HEK293 (cell line): ENCODE data around the gene ZNHIT1.

Experiments used
- GFI1B ChIP-seq: fragments of 450-650 bp; formaldehyde crosslinking; IDR thresholded peaks from 2 replicates; pipeline ENCODE4 v1.5.1; 2016; ENCODE audit warnings: missing biosample characterization, missing genetic modification characterization
- GLI4 ChIP-seq: fragments of 450-650 bp; formaldehyde crosslinking; IDR thresholded peaks from 2 replicates; pipeline ENCODE4 v1.5.1; 2016; ENCODE audit warnings: missing biosample characterization, missing genetic modification characterization
- HOXD13 ChIP-seq: sonication (generic); formaldehyde crosslinking; IDR thresholded peaks from 2 replicates; pipeline ENCODE4 v1.8.0; 2022; ENCODE audit warnings: missing genetic modification reagents, borderline replicate concordance
- KLF1 ChIP-seq: fragments of 450-650 bp; formaldehyde crosslinking; IDR thresholded peaks from 2 replicates; pipeline ENCODE4 v1.5.1; 2016; ENCODE audit warnings: missing biosample characterization, missing genetic modification characterization
- MEIS1 ChIP-seq: sonication (generic); formaldehyde crosslinking; IDR thresholded peaks from 2 replicates; pipeline ENCODE4 v1.8.1; 2022; ENCODE audit warnings: missing genetic modification reagents, mild to moderate bottlenecking, borderline replicate concordance
- RBAK ChIP-seq: fragments of 450-650 bp; formaldehyde crosslinking; IDR thresholded peaks from 2 replicates; pipeline ENCODE4 v1.5.1; 2016; ENCODE audit warnings: missing biosample characterization, missing genetic modification characterization
- SP2 ChIP-seq: fragments of 450-650 bp; formaldehyde crosslinking; IDR thresholded peaks from 2 replicates; pipeline ENCODE4 v1.5.1; 2016; ENCODE audit warnings: missing biosample characterization, missing genetic modification characterization
- ZBTB7A ChIP-seq: fragments of 450-650 bp; formaldehyde crosslinking; IDR thresholded peaks from 2 replicates; pipeline ENCODE4 v1.5.1; 2016; ENCODE audit warnings: low read depth, missing biosample characterization, missing genetic modification characterization
- ZFP37 ChIP-seq: fragments of 450-650 bp; formaldehyde crosslinking; IDR thresholded peaks from 2 replicates; pipeline ENCODE4 v1.5.1; 2016; ENCODE audit warnings: missing biosample characterization, missing genetic modification characterization
- ZFP69B ChIP-seq: fragments of 450-650 bp; formaldehyde crosslinking; IDR thresholded peaks from 2 replicates; pipeline ENCODE4 v1.5.1; 2016; ENCODE audit warnings: missing biosample characterization, missing genetic modification characterization
- ZNF157 ChIP-seq: fragments of 450-650 bp; formaldehyde crosslinking; IDR thresholded peaks from 2 replicates; pipeline ENCODE4 v1.5.1; 2016; ENCODE audit warnings: missing biosample characterization, missing genetic modification characterization
- ZNF2 ChIP-seq: fragments of 450-650 bp; formaldehyde crosslinking; IDR thresholded peaks from 2 replicates; pipeline ENCODE4 v1.5.1; 2016; ENCODE audit warnings: missing biosample characterization, missing genetic modification characterization
- ZNF341 ChIP-seq: fragments of 450-650 bp; formaldehyde crosslinking; IDR thresholded peaks from 2 replicates; pipeline ENCODE4; 2016; ENCODE audit warnings: low read depth, missing biosample characterization, missing genetic modification characterization
- ZNF37A ChIP-seq: fragments of 450-650 bp; IDR thresholded peaks from 2 replicates; pipeline ENCODE4 v1.5.1; 2018; ENCODE audit warnings: missing biosample characterization, missing genetic modification characterization
- ZNF416 ChIP-seq: fragments of 450-650 bp; formaldehyde crosslinking; IDR thresholded peaks from 2 replicates; pipeline ENCODE4 v1.5.1; 2016; ENCODE audit warnings: missing biosample characterization, missing genetic modification characterization
- ZNF558 ChIP-seq: fragments of 450-650 bp; formaldehyde crosslinking; IDR thresholded peaks from 2 replicates; pipeline ENCODE4 v1.5.1; 2016; ENCODE audit warnings: missing biosample characterization, missing genetic modification characterization
- ZNF623 ChIP-seq: fragments of 450-650 bp; formaldehyde crosslinking; IDR thresholded peaks from 2 replicates; pipeline ENCODE4 v1.5.1; 2016; ENCODE audit warnings: missing biosample characterization, missing genetic modification characterization
- ZNF629 ChIP-seq: fragments of 450-650 bp; formaldehyde crosslinking; IDR thresholded peaks from 2 replicates; pipeline ENCODE4 v1.5.1; 2017; ENCODE audit warnings: missing biosample characterization, missing genetic modification characterization
- ZNF658 ChIP-seq: fragments of 450-650 bp; formaldehyde crosslinking; IDR thresholded peaks from 2 replicates; pipeline ENCODE4; 2016; ENCODE audit warnings: missing biosample characterization, missing genetic modification characterization
- ZSCAN30 ChIP-seq: fragments of 450-650 bp; IDR thresholded peaks from 2 replicates; pipeline ENCODE4 v1.5.1; 2018; ENCODE audit warnings: missing biosample characterization, mild to moderate bottlenecking, missing genetic modification characterization, moderate library complexity
- TF ChIP-seq, protein P1 (sequence below): fragments of 450-650 bp; formaldehyde crosslinking; IDR thresholded peaks from 2 replicates; pipeline ENCODE4 v1.5.1; 2016; ENCODE audit warnings: missing biosample characterization, missing genetic modification characterization
- TF ChIP-seq, protein P2 (sequence below): fragments of 450-650 bp; formaldehyde crosslinking; IDR thresholded peaks from 2 replicates; pipeline ENCODE4 v1.5.1; 2016; ENCODE audit warnings: missing biosample characterization, missing genetic modification characterization
- TF ChIP-seq, protein P3 (sequence below): fragments of 450-650 bp; formaldehyde crosslinking; optimal IDR thresholded peaks from 2 replicates; pipeline ENCODE3; 2016; ENCODE audit warnings: missing biosample characterization, mild to moderate bottlenecking, missing genetic modification characterization
- TF ChIP-seq, protein P4 (sequence below): fragments of 450-650 bp; formaldehyde crosslinking; IDR thresholded peaks from 2 replicates; pipeline ENCODE4 v1.5.1; 2016; ENCODE audit warnings: missing biosample characterization, missing genetic modification characterization
- TF ChIP-seq, protein P5 (sequence below): IDR thresholded peaks from 2 replicates; pipeline ENCODE4 v1.6.1; 2011; ENCODE audit warnings: mild to moderate bottlenecking, low read depth, low read length, borderline replicate concordance
- TF ChIP-seq, protein P6 (sequence below): fragments of 450-650 bp; formaldehyde crosslinking; IDR thresholded peaks from 2 replicates; pipeline ENCODE4 v1.5.1; 2016; ENCODE audit warnings: missing biosample characterization, missing genetic modification characterization
- TF ChIP-seq, protein P7 (sequence below): fragments of 450-650 bp; formaldehyde crosslinking; IDR thresholded peaks from 2 replicates; pipeline ENCODE4 v1.5.1; 2016; ENCODE audit warnings: missing biosample characterization, missing genetic modification characterization, borderline replicate concordance
- TF ChIP-seq, protein P8 (sequence below): fragments of 450-650 bp; formaldehyde crosslinking; IDR thresholded peaks from 2 replicates; pipeline ENCODE4 v1.5.1; 2017; ENCODE audit warnings: missing biosample characterization, missing genetic modification characterization

ZNHIT1 gene

DNA sequence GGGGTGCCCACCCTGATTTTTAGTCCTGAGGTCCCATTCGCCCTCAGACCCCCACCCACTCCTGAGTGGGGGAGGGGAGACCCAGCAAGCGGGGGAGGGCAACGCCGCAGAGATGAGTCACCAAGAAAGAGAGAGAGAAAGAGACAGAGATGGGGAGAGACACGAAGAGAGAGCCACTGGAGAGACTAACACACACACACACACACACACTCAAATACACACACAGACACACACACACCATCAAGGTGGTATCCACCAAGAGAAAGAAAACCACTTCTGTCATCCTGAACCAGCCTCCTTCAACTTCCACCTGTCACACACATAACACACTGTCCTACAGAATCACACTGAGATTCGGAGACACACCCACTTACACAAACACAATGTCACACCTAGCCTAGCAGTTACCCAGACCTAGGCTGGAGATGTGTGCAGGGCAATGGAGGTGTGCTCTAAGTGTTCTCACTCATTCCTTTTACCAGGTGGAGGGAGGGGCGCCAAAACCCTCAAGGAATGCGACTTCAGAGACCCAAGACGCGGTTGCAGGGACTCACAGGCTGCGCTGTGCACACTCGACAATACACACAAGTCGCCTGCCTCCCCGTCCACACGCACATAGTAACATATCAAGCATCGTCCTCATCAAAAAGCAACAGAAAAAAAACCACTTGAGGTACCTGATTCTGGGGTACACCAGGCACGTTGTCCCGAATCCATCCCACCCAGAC is 48.7 kb upstream of the ZNHIT1 start (continued):
- no peak for TF ChIP-seq ZNF558
- peak; percentile 12; the same call in 1 of the 2 replicates for TF ChIP-seq GFI1B (tag by site-specific recombination)
- TF ChIP-seq MEIS1 (CRISPR knock-in tag): no peak
- TF ChIP-seq, protein P1, sequence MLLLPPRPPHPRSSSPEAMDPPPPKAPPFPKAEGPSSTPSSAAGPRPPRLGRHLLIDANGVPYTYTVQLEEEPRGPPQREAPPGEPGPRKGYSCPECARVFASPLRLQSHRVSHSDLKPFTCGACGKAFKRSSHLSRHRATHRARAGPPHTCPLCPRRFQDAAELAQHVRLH (tag by site-specific recombination): no peak
- no peak for TF ChIP-seq ZNF416 (tag by site-specific recombination)
- no peak for TF ChIP-seq ZNF658 (tag by site-specific recombination)
- TF ChIP-seq ZNF157 (tag by site-specific recombination): no peak
- TF ChIP-seq ZNF629 (tag by site-specific recombination): peak; percentile 44
- TF ChIP-seq SP2 (tag by site-specific recombination): no peak
- TF ChIP-seq, protein P2, sequence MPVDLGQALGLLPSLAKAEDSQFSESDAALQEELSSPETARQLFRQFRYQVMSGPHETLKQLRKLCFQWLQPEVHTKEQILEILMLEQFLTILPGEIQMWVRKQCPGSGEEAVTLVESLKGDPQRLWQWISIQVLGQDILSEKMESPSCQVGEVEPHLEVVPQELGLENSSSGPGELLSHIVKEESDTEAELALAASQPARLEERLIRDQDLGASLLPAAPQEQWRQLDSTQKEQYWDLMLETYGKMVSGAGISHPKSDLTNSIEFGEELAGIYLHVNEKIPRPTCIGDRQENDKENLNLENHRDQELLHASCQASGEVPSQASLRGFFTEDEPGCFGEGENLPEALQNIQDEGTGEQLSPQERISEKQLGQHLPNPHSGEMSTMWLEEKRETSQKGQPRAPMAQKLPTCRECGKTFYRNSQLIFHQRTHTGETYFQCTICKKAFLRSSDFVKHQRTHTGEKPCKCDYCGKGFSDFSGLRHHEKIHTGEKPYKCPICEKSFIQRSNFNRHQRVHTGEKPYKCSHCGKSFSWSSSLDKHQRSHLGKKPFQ (tag by site-specific recombination): peak; percentile 70; the same call in 1 of the 2 replicates
- 0 out of 2 replicates have a peak, but pooled peaks have one; percentile 9 for TF ChIP-seq ZNF623 (tag by site-specific recombination)
- peak; percentile 53 for TF ChIP-seq ZFP37 (tag by site-specific recombination)
- TF ChIP-seq, protein P3, sequence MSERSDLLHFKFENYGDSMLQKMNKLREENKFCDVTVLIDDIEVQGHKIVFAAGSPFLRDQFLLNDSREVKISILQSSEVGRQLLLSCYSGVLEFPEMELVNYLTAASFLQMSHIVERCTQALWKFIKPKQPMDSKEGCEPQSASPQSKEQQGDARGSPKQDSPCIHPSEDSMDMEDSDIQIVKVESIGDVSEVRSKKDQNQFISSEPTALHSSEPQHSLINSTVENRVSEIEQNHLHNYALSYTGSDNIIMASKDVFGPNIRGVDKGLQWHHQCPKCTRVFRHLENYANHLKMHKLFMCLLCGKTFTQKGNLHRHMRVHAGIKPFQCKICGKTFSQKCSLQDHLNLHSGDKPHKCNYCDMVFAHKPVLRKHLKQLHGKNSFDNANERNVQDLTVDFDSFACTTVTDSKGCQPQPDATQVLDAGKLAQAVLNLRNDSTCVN (tag by site-specific recombination): no peak
- peak; percentile 60 for TF ChIP-seq ZFP69B (tag by site-specific recombination)
- no peak for TF ChIP-seq ZNF341 (tag by site-specific recombination)
- no peak for TF ChIP-seq ZNF37A (tag by site-specific recombination)
- no peak for TF ChIP-seq ZSCAN30
- TF ChIP-seq ZBTB7A (tag by site-specific recombination): peak; percentile 91
- TF ChIP-seq, protein P4, sequence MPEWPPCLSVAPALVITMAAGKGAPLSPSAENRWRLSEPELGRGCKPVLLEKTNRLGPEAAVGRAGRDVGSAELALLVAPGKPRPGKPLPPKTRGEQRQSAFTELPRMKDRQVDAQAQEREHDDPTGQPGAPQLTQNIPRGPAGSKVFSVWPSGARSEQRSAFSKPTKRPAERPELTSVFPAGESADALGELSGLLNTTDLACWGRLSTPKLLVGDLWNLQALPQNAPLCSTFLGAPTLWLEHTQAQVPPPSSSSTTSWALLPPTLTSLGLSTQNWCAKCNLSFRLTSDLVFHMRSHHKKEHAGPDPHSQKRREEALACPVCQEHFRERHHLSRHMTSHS: 0 out of 2 replicates have a peak, but pooled peaks have one; percentile 54
- TF ChIP-seq, protein P5, sequence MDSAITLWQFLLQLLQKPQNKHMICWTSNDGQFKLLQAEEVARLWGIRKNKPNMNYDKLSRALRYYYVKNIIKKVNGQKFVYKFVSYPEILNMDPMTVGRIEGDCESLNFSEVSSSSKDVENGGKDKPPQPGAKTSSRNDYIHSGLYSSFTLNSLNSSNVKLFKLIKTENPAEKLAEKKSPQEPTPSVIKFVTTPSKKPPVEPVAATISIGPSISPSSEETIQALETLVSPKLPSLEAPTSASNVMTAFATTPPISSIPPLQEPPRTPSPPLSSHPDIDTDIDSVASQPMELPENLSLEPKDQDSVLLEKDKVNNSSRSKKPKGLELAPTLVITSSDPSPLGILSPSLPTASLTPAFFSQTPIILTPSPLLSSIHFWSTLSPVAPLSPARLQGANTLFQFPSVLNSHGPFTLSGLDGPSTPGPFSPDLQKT: no peak
- TF ChIP-seq, protein P6, sequence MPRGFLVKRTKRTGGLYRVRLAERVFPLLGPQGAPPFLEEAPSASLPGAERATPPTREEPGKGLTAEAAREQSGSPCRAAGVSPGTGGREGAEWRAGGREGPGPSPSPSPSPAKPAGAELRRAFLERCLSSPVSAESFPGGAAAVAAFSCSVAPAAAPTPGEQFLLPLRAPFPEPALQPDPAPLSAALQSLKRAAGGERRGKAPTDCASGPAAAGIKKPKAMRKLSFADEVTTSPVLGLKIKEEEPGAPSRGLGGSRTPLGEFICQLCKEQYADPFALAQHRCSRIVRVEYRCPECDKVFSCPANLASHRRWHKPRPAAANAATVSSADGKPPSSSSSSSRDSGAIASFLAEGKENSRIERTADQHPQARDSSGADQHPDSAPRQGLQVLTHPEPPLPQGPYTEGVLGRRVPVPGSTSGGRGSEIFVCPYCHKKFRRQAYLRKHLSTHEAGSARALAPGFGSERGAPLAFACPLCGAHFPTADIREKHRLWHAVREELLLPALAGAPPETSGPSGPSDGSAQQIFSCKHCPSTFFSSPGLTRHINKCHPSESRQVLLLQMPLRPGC: peak; percentile 72
- peak; percentile 59; the same call in 1 of the 2 replicates for TF ChIP-seq GLI4 (tag by site-specific recombination)
- TF ChIP-seq KLF1: peak; percentile 83
- TF ChIP-seq, protein P7, sequence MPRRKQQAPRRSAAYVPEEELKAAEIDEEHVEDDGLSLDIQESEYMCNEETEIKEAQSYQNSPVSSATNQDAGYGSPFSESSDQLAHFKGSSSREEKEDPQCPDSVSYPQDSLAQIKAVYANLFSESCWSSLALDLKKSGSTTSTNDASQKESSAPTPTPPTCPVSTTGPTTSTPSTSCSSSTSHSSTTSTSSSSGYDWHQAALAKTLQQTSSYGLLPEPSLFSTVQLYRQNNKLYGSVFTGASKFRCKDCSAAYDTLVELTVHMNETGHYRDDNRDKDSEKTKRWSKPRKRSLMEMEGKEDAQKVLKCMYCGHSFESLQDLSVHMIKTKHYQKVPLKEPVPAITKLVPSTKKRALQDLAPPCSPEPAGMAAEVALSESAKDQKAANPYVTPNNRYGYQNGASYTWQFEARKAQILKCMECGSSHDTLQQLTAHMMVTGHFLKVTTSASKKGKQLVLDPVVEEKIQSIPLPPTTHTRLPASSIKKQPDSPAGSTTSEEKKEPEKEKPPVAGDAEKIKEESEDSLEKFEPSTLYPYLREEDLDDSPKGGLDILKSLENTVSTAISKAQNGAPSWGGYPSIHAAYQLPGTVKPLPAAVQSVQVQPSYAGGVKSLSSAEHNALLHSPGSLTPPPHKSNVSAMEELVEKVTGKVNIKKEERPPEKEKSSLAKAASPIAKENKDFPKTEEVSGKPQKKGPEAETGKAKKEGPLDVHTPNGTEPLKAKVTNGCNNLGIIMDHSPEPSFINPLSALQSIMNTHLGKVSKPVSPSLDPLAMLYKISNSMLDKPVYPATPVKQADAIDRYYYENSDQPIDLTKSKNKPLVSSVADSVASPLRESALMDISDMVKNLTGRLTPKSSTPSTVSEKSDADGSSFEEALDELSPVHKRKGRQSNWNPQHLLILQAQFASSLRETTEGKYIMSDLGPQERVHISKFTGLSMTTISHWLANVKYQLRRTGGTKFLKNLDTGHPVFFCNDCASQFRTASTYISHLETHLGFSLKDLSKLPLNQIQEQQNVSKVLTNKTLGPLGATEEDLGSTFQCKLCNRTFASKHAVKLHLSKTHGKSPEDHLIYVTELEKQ (tag by site-specific recombination): peak; percentile 27; the same call in 1 of the 2 replicates
- TF ChIP-seq ZNF2 (tag by site-specific recombination): no peak; the same call in 1 of the 2 replicates
- TF ChIP-seq, protein P8, sequence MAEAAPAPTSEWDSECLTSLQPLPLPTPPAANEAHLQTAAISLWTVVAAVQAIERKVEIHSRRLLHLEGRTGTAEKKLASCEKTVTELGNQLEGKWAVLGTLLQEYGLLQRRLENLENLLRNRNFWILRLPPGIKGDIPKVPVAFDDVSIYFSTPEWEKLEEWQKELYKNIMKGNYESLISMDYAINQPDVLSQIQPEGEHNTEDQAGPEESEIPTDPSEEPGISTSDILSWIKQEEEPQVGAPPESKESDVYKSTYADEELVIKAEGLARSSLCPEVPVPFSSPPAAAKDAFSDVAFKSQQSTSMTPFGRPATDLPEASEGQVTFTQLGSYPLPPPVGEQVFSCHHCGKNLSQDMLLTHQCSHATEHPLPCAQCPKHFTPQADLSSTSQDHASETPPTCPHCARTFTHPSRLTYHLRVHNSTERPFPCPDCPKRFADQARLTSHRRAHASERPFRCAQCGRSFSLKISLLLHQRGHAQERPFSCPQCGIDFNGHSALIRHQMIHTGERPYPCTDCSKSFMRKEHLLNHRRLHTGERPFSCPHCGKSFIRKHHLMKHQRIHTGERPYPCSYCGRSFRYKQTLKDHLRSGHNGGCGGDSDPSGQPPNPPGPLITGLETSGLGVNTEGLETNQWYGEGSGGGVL (tag by site-specific recombination): peak; percentile 84
- peak; percentile 47; the same call in 1 of the 2 replicates for TF ChIP-seq RBAK (tag by site-specific recombination)
- TF ChIP-seq HOXD13: no peak
